Ovary (tissue), 9 donors: ENCODE results near the gene PKP1. TPM values are rescaled to one million over a fixed set of nuclear protein-coding genes. Genes with fewer than 3 reads are reported as not detected.

Experiments used
- DNase-seq, 5 donors: peaks; one replicate each; pipeline ENCODE4 v3.0.0-alpha.2; 2019 to 2020
- H3K27ac ChIP-seq, 2 donors: fragments of 200-600 bp; one replicate each; pipeline versions ENCODE4 v1.5.1 to v1.8.0; 2019 to 2022
- H3K27me3 ChIP-seq: fragments of 200-600 bp; one replicate; pipeline ENCODE4 v1.8.0; 2022
- H3K36me3 ChIP-seq: fragments of 200-600 bp; sonication (generic); one replicate; pipeline ENCODE4 v1.5.1; 2019
- H3K4me1 ChIP-seq: one replicate; pipeline ENCODE4 v1.8.1; 2013; ENCODE audit warnings: mild to moderate bottlenecking, moderate library complexity; ENCODE audit not compliant: insufficient read depth
- H3K4me3 ChIP-seq: fragments of 200-600 bp; sonication (generic); one replicate; pipeline ENCODE4 v1.5.1; 2017
- H3K9me3 ChIP-seq, 2 donors: fragments of 200-600 bp in 1 of 2; sonication (generic) in 1 of 2; one replicate each; pipeline versions ENCODE4 v1.5.1 to v1.8.1; 2013 to 2019; ENCODE audit warnings: mild to moderate bottlenecking in 1 of 2, moderate library complexity in 1 of 2
- CTCF ChIP-seq, 3 donors: fragments of 450-650 bp in 2 of 3; fragments of 200-600 bp in 1 of 3; IDR thresholded peaks; one replicate each; pipeline versions ENCODE4 v1.5.1 to v1.8.0; 2016 to 2022; ENCODE audit warnings: antibody characterized with exemption in 3 of 3, mild to moderate bottlenecking in 1 of 3
- EP300 ChIP-seq: sonication (generic); formaldehyde crosslinking; IDR thresholded peaks from one replicate; pipeline ENCODE4 v1.6.1; 2017; ENCODE audit warnings: antibody characterized with exemption
- POLR2A ChIP-seq: fragments of 450-650 bp; IDR thresholded peaks from one replicate; pipeline ENCODE4 v1.6.1; 2017; ENCODE audit warnings: antibody characterized with exemption, mild to moderate bottlenecking, moderate library complexity
- WGBS, 3 donors: extraction: QIAGEN DNeasy Blood & Tissue Kit in 1 of 3; methylation state at CpG; one replicate each; pipeline versions ENCODE4 v1.1.5 to v1.1.7; 2013 to 2017; 5-methylcytosine and 5-hydroxymethylcytosine counted together
- intact Hi-C, 4 donors: fragments of 100-400 bp; cut with DNase I; formaldehyde crosslinking; loops; one replicate each; pipeline versions ENCODE4 v1.11.0 to v1.15.1; 2022 to 2023
- polyA plus RNA-seq, 2 donors: library from polyadenylated mRNA; stranded (reverse); fragments of 200-250 nt in 1 of 2; fragments of 350-450 nt in 1 of 2; fragmentation: Illumina TruSeq in 1 of 2; extraction: RNeasy Lipid Tissue Mini Kit (QIAGEN cat#74804) in 1 of 2; gene quantifications; one replicate each; pipeline ENCODE4 v1.2.3, GENCODE V29; 2013 to 2014
- total RNA-seq, 7 donors: library from RNA; depleted of rRNA in 2 of 7; stranded (reverse); fragments of >200 nt in 2 of 7; fragmentation: NEBNext Ultra II Directional in 3 of 7; extraction: Animal tissue kit (Norgen Biotek cat#: 25700) in 3 of 7; gene quantifications; one replicate each; pipeline versions ENCODE4 v1.1.0 to v1.2.4, GENCODE V29; 2016 to 2023
- donor health status: DM: no; HTN: no; CAD: no; lungs with moderate emphysema.
- donor health status: DM: no; HTN: no; CAD: no.
- donor health status: Bipolar disorder and iron deficiency.
- donor health status: DM: yes; HTN: yes; CAD: no.
- donor health status: DM: no; HTN: no; CAD: no.
- donor health status: DM: yes; HTN: yes; CAD: no.

PKP1 gene
- total and polyA plus RNA-seq, 9 donors: 0.05 to 0.48 (median 0.18) TPM; not detected in 2

GRCh38 chr1:201266276-201266675 lies 17.0 kb upstream of the PKP1 start:
- H3K27me3 ChIP-seq: no peaks in the 10 kb centered on the region
- TF ChIP-seq CTCF (IDR thresholded peaks at IDR 0.05): no peak
- TF ChIP-seq POLR2A: no peak
- no peak for TF ChIP-seq EP300
- no peaks in the 10 kb centered on the region for H3K9me3 ChIP-seq
- H3K27ac ChIP-seq: no peak overlapping the region
- H3K4me1 ChIP-seq: no peaks in the 10 kb centered on the region
- H3K36me3 ChIP-seq: no peaks in the 10 kb centered on the region
- intact Hi-C loops: no loop called here
- H3K4me3 ChIP-seq: no peak overlapping the region
- DNase-seq: no peak

GRCh38 chr1:201266774-201267173 lies 16.5 kb upstream of the PKP1 start:
- Histone ChIP-seq H3K27me3 (no peaks in the 10 kb centered on the region), H3K4me1 (no peaks in the 10 kb centered on the region), H3K36me3 (no peaks in the 10 kb centered on the region), H3K27ac (no peak overlapping the region), H3K4me3 (no peak overlapping the region), H3K9me3 (no peaks in the 10 kb centered on the region)
- no peak for DNase-seq
- intact Hi-C loops: no loop called here
- TF ChIP-seq CTCF (IDR thresholded peaks at IDR 0.05): no peak
- TF ChIP-seq EP300: no peak
- no peak for TF ChIP-seq POLR2A
- 56 to 64% (median 61%) methylated on average over 3 of the region's 3 CpGs for WGBS, 3 donors

GRCh38 chr1:201267481-201268229 lies 15.7 kb upstream of the PKP1 start:
- no peak overlapping the region for H3K27ac ChIP-seq
- no peaks in the 10 kb centered on the region for H3K36me3 ChIP-seq
- DNase-seq: no peak
- no peaks in the 10 kb centered on the region for H3K9me3 ChIP-seq
- WGBS, 3 donors: 83 to 88% (median 85%) methylated on average over 14 of the region's 14 CpGs
- no peak for TF ChIP-seq CTCF (IDR thresholded peaks at IDR 0.05)
- TF ChIP-seq POLR2A: no peak
- no peak overlapping the region for H3K4me3 ChIP-seq
- no peaks in the 10 kb centered on the region for H3K27me3 ChIP-seq
- H3K4me1 ChIP-seq: no peaks in the 10 kb centered on the region
- intact Hi-C loops: no loop called here

- no peak overlapping the region for H3K27ac ChIP-seq
- peak in 1 of 5 donors; percentile 52 for DNase-seq
- no peaks in the 10 kb centered on the region for H3K27me3 ChIP-seq
- H3K4me3 ChIP-seq: no peak overlapping the region
- intact Hi-C loops: no loop called here
- TF ChIP-seq POLR2A (no peak), EP300 (no peak), CTCF (IDR thresholded peaks at IDR 0.05) (no peak)
- 6 to 14% (median 10%) methylated on average over 12 of the region's 12 CpGs for WGBS, 3 donors
- H3K9me3 ChIP-seq: no peaks in the 10 kb centered on the region
- H3K36me3 ChIP-seq: no peaks in the 10 kb centered on the region
- H3K4me1 ChIP-seq: no peaks in the 10 kb centered on the region
These were observed 14.6 kb upstream of the PKP1 start for GRCh38 chr1:201268604-201269151.
